SK-N-SH (cell line): Measurements from ENCODE around the gene MAPK11. TPM values are rescaled to one million over a fixed set of nuclear protein-coding genes. Genes with fewer than 3 reads are reported as not detected.

Source experiments
- CTCF ChIA-PET: fragments of 300-600, 350-600 bp; formaldehyde crosslinking; extraction: SDS; loops from one replicate; lab custom pipeline; 2021; lab: Yijun Ruan, JAX
- POLR2A ChIA-PET: fragments of 350-600 bp; sonication (Branson Sonifier 250); formaldehyde crosslinking; extraction: SDS; loops from one replicate; lab custom pipeline; 2020; ENCODE audit warnings: antibody characterized with exemption, inconsistent platforms; lab: Yijun Ruan, JAX
- DNase-seq: peaks from one replicate; pipeline ENCODE4 v3.0.0; 2012
- H2AFZ ChIP-seq: fragments of 200-600 bp; sonication (generic); 2 replicates; pipeline ENCODE4 v1.8.1; 2016; ENCODE audit warnings: antibody characterized with exemption, mild to moderate bottlenecking, low read depth
- H3F3A ChIP-seq: fragments of 200-600 bp; sonication (generic); replicated peaks from 2 replicates; pipeline ENCODE3; 2016; ENCODE audit warnings: antibody characterized with exemption, mild to moderate bottlenecking; ENCODE audit not compliant: insufficient read depth
- H3K27ac ChIP-seq, 2 experiments: fragments of 200-500 bp in 1 of 2; fragments of 200-600 bp in 1 of 2; sonication (Bioruptor generic) in 1 of 2; sonication (generic), shearing (Covaris generic) in 1 of 2; 2 replicates each; pipeline versions ENCODE4 v1.5.1 to v1.6.1; 2014 to 2016; ENCODE audit warnings: low read depth in 2 of 2, inconsistent platforms in 1 of 2, low read length in 1 of 2, mild to moderate bottlenecking in 1 of 2, mixed read lengths in 1 of 2
- H3K27me3 ChIP-seq: fragments of 200-600 bp; sonication (generic), shearing (Covaris generic); 2 replicates; pipeline ENCODE4 v1.6.1; 2016; ENCODE audit warnings: mixed run types; ENCODE audit not compliant: insufficient read depth
- H3K36me3 ChIP-seq, 2 experiments: fragments of 200-500 bp in 1 of 2; fragments of 200-600 bp in 1 of 2; sonication (Bioruptor generic) in 1 of 2; sonication (generic) in 1 of 2; replicated peaks in 1 of 2; 2 replicates each; pipeline versions ENCODE3 to v1.5.1; 2014 to 2016; ENCODE audit warnings: low read length in 1 of 2, mild to moderate bottlenecking in 1 of 2; ENCODE audit not compliant: insufficient read depth in 2 of 2, control insufficient read depth in 1 of 2
- H3K4me1 ChIP-seq, 2 experiments: fragments of 200-500 bp in 1 of 2; fragments of 200-600 bp in 1 of 2; sonication (Bioruptor generic) in 1 of 2; sonication (generic), shearing (Covaris generic) in 1 of 2; 2 replicates each; pipeline versions ENCODE4 v1.5.1 to v1.6.1; 2014 to 2016; ENCODE audit warnings: low read depth in 1 of 2, low read length in 1 of 2, mixed run types in 1 of 2; ENCODE audit not compliant: insufficient read depth in 2 of 2, control insufficient read depth in 1 of 2
- H3K4me2 ChIP-seq: fragments of 200-600 bp; sonication (generic), shearing (Covaris generic); 2 replicates; pipeline ENCODE4 v1.6.1; 2017; ENCODE audit warnings: mixed run types
- H3K4me3 ChIP-seq, 2 experiments: fragments of 200-500 bp in 1 of 2; fragments of 200-600 bp in 1 of 2; sonication (Bioruptor generic) in 1 of 2; sonication (generic), shearing (Covaris generic) in 1 of 2; 2 replicates each; pipeline versions ENCODE4 v1.5.1 to v1.8.1; 2014 to 2016; ENCODE audit warnings: low read depth in 2 of 2, inconsistent platforms in 1 of 2, low read length in 1 of 2, mild to moderate bottlenecking in 1 of 2, mixed read lengths in 1 of 2, moderate library complexity in 1 of 2
- H3K79me2 ChIP-seq: fragments of 200-600 bp; sonication (generic); 2 replicates; pipeline ENCODE4 v1.8.1; 2017; ENCODE audit warnings: mild to moderate bottlenecking; ENCODE audit not compliant: insufficient read depth
- H3K9ac ChIP-seq: fragments of 200-600 bp; sonication (generic); 2 replicates; pipeline ENCODE4 v1.6.1; 2017; ENCODE audit warnings: mixed run types
- H3K9me2 ChIP-seq: fragments of 200-600 bp; sonication (generic); 2 replicates; pipeline ENCODE4 v1.6.1; 2017; ENCODE audit warnings: mixed run types
- H3K9me3 ChIP-seq: fragments of 200-600 bp; sonication (generic); 2 replicates; pipeline ENCODE4 v1.6.1; 2017; ENCODE audit warnings: mixed run types, mild to moderate bottlenecking, moderate library complexity
- H4K20me1 ChIP-seq: fragments of 200-600 bp; sonication (generic); 2 replicates; pipeline ENCODE4 v1.6.1; 2017; ENCODE audit warnings: mild to moderate bottlenecking, mixed run types; ENCODE audit not compliant: insufficient read depth
- CHD2 ChIP-seq: fragments of 150-350 bp; IDR thresholded peaks from 2 replicates; pipeline ENCODE4 v1.6.1; 2018; ENCODE audit warnings: low read length; ENCODE audit not compliant: partially characterized antibody
- ELF1 ChIP-seq: IDR thresholded peaks from 2 replicates; pipeline ENCODE4 v1.4.0; 2012
- EP300 ChIP-seq, 2 experiments: IDR thresholded peaks; 2 replicates each; pipeline versions ENCODE4 v1.4.0 to v1.6.1; 2012; ENCODE audit warnings: borderline replicate concordance in 1 of 2, low read depth in 1 of 2, low read length in 1 of 2
- FOSL2 ChIP-seq: IDR thresholded peaks from 2 replicates; pipeline ENCODE4 v1.4.0; 2012; ENCODE audit warnings: low read depth, mild to moderate bottlenecking, moderate library complexity, borderline replicate concordance
- FOXJ3 ChIP-seq: sonication (generic); formaldehyde crosslinking; IDR thresholded peaks from 2 replicates; pipeline ENCODE4 v1.5.1; 2020; ENCODE audit warnings: mild to moderate bottlenecking, missing genetic modification reagents
- FOXM1 ChIP-seq: IDR thresholded peaks from 2 replicates; pipeline ENCODE4 v1.4.0; 2012; ENCODE audit warnings: low read depth, mild to moderate bottlenecking
- GABPA ChIP-seq: IDR thresholded peaks from 2 replicates; pipeline ENCODE4 v1.4.0; 2012; ENCODE audit warnings: low read depth, mild to moderate bottlenecking
- MXI1 ChIP-seq: IDR thresholded peaks from 2 replicates; pipeline ENCODE4 v1.6.1; 2012; ENCODE audit warnings: mild to moderate bottlenecking, low read depth, low read length, improper control_type of control experiment
- NRF1 ChIP-seq: IDR thresholded peaks from 2 replicates; pipeline ENCODE4 v1.6.1; 2012; ENCODE audit warnings: low read depth, mild to moderate bottlenecking, low read length
- POLR2AphosphoS5 ChIP-seq: IDR thresholded peaks from 2 replicates; pipeline ENCODE4 v1.6.1; 2012; ENCODE audit warnings: low read depth, low read length
- RCOR1 ChIP-seq: fragments of 150-350 bp; IDR thresholded peaks from 2 replicates; pipeline ENCODE4 v1.6.1; 2017; ENCODE audit warnings: antibody characterized with exemption, low read length
- REST ChIP-seq: IDR thresholded peaks from 2 replicates; pipeline ENCODE4 v1.6.1; 2012; ENCODE audit warnings: mild to moderate bottlenecking, low read depth, low read length, moderate library complexity
- RXRA ChIP-seq: IDR thresholded peaks from 2 replicates; pipeline ENCODE4 v1.4.0; 2012; ENCODE audit warnings: low read depth, mild to moderate bottlenecking, borderline replicate concordance
- TAF1 ChIP-seq: IDR thresholded peaks from 2 replicates; pipeline ENCODE4 v1.6.1; 2012; ENCODE audit warnings: low read depth, mild to moderate bottlenecking, low read length, moderate library complexity, borderline replicate concordance
- TCF12 ChIP-seq: IDR thresholded peaks from 2 replicates; pipeline ENCODE4 v1.4.0; 2012
- YY1 ChIP-seq: IDR thresholded peaks from 2 replicates; pipeline ENCODE4 v1.4.0; 2012; ENCODE audit warnings: low read depth, mild to moderate bottlenecking
- ZBTB33 ChIP-seq: IDR thresholded peaks from 2 replicates; pipeline ENCODE4 v1.4.0; 2012; ENCODE audit warnings: low read depth, borderline replicate concordance
- WGBS: methylation state at CpG from one replicate; pipeline ENCODE4 v1.1.6; 2017; ENCODE audit warnings: low lambda C conversion rate; 5-methylcytosine and 5-hydroxymethylcytosine counted together
- polyA plus RNA-seq, 3 experiments: library from polyadenylated mRNA; depleted of rRNA; stranded (reverse); fragments of >200 nt; gene quantifications; 2 replicates each; pipeline ENCODE4 v1.2.3, GENCODE V29; 2012

The MAPK11 gene
- polyA plus RNA-seq, 1 of the 3 experiments (the other 2 are of a cell fraction) = 36.0 TPM

- H3K27ac ChIP-seq = no peak overlapping the region
- no peaks in the 10 kb centered on the region for H3K27me3 ChIP-seq
- H2AFZ ChIP-seq = no peak overlapping the region
- H3K4me2 ChIP-seq = no peak overlapping the region
- H3K36me3 ChIP-seq = peaks cover 25 to 77% of the 10 kb centered on the region in 2 experiments
- peaks cover 13% of the 10 kb centered on the region for H3F3A ChIP-seq
- no peak overlapping the region for H3K4me3 ChIP-seq
- peaks cover 7% of the 10 kb centered on the region; the same call in 1 of the 2 replicates for H4K20me1 ChIP-seq
- H3K9me2 ChIP-seq = no peaks in the 10 kb centered on the region
- no peak for DNase-seq
- peaks cover 0 to 9% of the 10 kb centered on the region in 2 experiments; a peak in 1 of 4 replicates for H3K4me1 ChIP-seq
- TF ChIP-seq ELF1 (no peak), TAF1 (no peak), TCF12 (no peak), MXI1 (no peak), GABPA (no peak), NRF1 (no peak), YY1 (no peak), ZBTB33 (no peak), FOSL2 (no peak), POLR2AphosphoS5 (no peak)
- WGBS = 99% methylated on average over 15 of the region's 38 CpGs
- no peak overlapping the region for H3K9ac ChIP-seq
- POLR2A ChIA-PET = no interaction called here
- CTCF ChIA-PET = interaction anchor here (1.3 to 2.1 kb wide), 3 partner anchors 22 to 62 kb away, joined by 5 to 6 read pairs (median 6); partner anchors contain the start of gene DENND6B
- H3K79me2 ChIP-seq = peaks cover 5% of the 10 kb centered on the region; the same call in 1 of the 2 replicates
- H3K9me3 ChIP-seq = no peaks in the 10 kb centered on the region
These were observed 10.0 kb upstream of the MAPK11 start for GRCh38 chr22:50280022-50280707.

GRCh38 chr22:50278956-50279619, 8.9 kb upstream of the MAPK11 start:
- CTCF ChIA-PET = interaction anchor here (2.0 to 2.1 kb wide), 2 partner anchors 23 to 47 kb away, joined by 5 to 6 read pairs; partner anchors contain the start of gene DENND6B
- no peak for TF ChIP-seq FOXM1
- TF ChIP-seq REST = no peak
- TF ChIP-seq TAF1 = no peak
- no peak for TF ChIP-seq RXRA
- no peak for TF ChIP-seq YY1
- no peak for TF ChIP-seq EP300 (IDR thresholded peaks at IDR 0.05; ENCODE audit: borderline replicate concordance in 1 of 2, low read depth in 1 of 2, low read length in 1 of 2)
- TF ChIP-seq FOXJ3 = no peak
- no peak for TF ChIP-seq CHD2
- no peak for TF ChIP-seq ELF1
- TF ChIP-seq RCOR1 = no peak
- TF ChIP-seq, all 33 proteins: peak for 0
- no peaks in the 10 kb centered on the region for H3K27me3 ChIP-seq
- POLR2A ChIA-PET = no interaction called here
- WGBS = 97% methylated on average over 12 of the region's 30 CpGs
- no peaks in the 10 kb centered on the region for H3K9me2 ChIP-seq
- H3K79me2 ChIP-seq = peaks cover 5% of the 10 kb centered on the region; the same call in 1 of the 2 replicates
- no peak overlapping the region for H3K4me3 ChIP-seq
- H3K9ac ChIP-seq = no peak overlapping the region
- peaks cover 20% of the 10 kb centered on the region for H3F3A ChIP-seq
- no peak overlapping the region for H3K4me2 ChIP-seq
- peaks cover 29 to 80% of the 10 kb centered on the region in 2 experiments for H3K36me3 ChIP-seq
- no peak overlapping the region for H3K27ac ChIP-seq
- no peak for DNase-seq
- no peak overlapping the region for H2AFZ ChIP-seq
- H3K4me1 ChIP-seq = peaks cover 2 to 9% of the 10 kb centered on the region in 2 experiments; a peak in 2 of 4 replicates
- H3K9me3 ChIP-seq = no peaks in the 10 kb centered on the region
- peaks cover 14% of the 10 kb centered on the region; the same call in 1 of the 2 replicates for H4K20me1 ChIP-seq
